GM23338 (cell line): Measurements from ENCODE around the gene MT1B. TPM values are rescaled to one million over a fixed set of nuclear protein-coding genes. Genes with fewer than 3 reads are reported as not detected.
A peak's percentile ranks its signal among the peaks of the same experiment; 100 is the strongest.

Experiments used
- ATAC-seq: fragments of 200-7000 bp; cut with Tn5 transposase; 3 replicates; pipeline ENCODE4 v1.9.1; 2020
- DNase-seq: peaks from one replicate; pipeline ENCODE4 v3.0.0-alpha.2; 2015; ENCODE audit warnings: low spot score
- H2AFZ ChIP-seq: fragments of 200-600 bp; sonication (generic); 2 replicates; pipeline ENCODE4 v1.8.0; 2016; ENCODE audit warnings: antibody characterized with exemption, mild to moderate bottlenecking, moderate library complexity
- H3F3A ChIP-seq: fragments of 200-600 bp; sonication (generic); replicated peaks from 2 replicates; pipeline ENCODE4 v1.8.0; 2017; ENCODE audit warnings: antibody characterized with exemption, mixed run types, low read depth
- H3K27ac ChIP-seq: fragments of 200-600 bp; sonication (generic); 2 replicates; pipeline ENCODE4 v1.6.1; 2016; ENCODE audit warnings: low read depth
- H3K27me3 ChIP-seq: fragments of 200-600 bp; sonication (generic); 2 replicates; pipeline ENCODE4 v1.8.0; 2016; ENCODE audit warnings: mild to moderate bottlenecking, mixed run types, moderate library complexity; ENCODE audit not compliant: insufficient read depth
- H3K36me3 ChIP-seq: fragments of 200-600 bp; sonication (generic); 2 replicates; pipeline ENCODE4 v1.8.0; 2016; ENCODE audit warnings: mild to moderate bottlenecking; ENCODE audit not compliant: insufficient read depth
- H3K4me1 ChIP-seq: fragments of 200-600 bp; sonication (generic); 2 replicates; pipeline ENCODE4 v1.8.0; 2016; ENCODE audit warnings: mild to moderate bottlenecking, moderate library complexity; ENCODE audit not compliant: insufficient read depth
- H3K4me2 ChIP-seq: fragments of 200-600 bp; sonication (generic); 2 replicates; pipeline ENCODE4 v1.7.1; 2017; ENCODE audit warnings: mixed run types
- H3K4me3 ChIP-seq: fragments of 200-600 bp; sonication (generic); 2 replicates; pipeline ENCODE4 v1.6.1; 2016; ENCODE audit warnings: mixed run types
- H3K79me2 ChIP-seq: fragments of 200-600 bp; sonication (generic); replicated peaks from 2 replicates; pipeline ENCODE4 v1.8.0; 2017; ENCODE audit warnings: mild to moderate bottlenecking; ENCODE audit not compliant: insufficient read depth
- H3K9me2 ChIP-seq: fragments of 200-600 bp; sonication (generic); 2 replicates; pipeline ENCODE4 v1.8.0; 2017; ENCODE audit not compliant: insufficient read depth
- H4K20me1 ChIP-seq: fragments of 200-600 bp; sonication (generic); replicated peaks from 2 replicates; pipeline ENCODE4 v1.8.0; 2017; ENCODE audit warnings: mild to moderate bottlenecking; ENCODE audit not compliant: insufficient read depth
- H3K27ac Mint-ChIP-seq: 2 replicates; pipeline ENCODE4 v1.8.0; 2020; ENCODE audit warnings: inconsistent platforms, mild to moderate bottlenecking, moderate library complexity, mixed read lengths
- H3K27me3 Mint-ChIP-seq: 3 replicates; pipeline ENCODE4 v1.8.0; 2022; ENCODE audit warnings: low read depth, mild to moderate bottlenecking, moderate library complexity, mixed read lengths, inconsistent platforms; ENCODE audit not compliant: insufficient read depth, poor library complexity
- H3K36me3 Mint-ChIP-seq: 3 replicates; pipeline ENCODE4 v1.8.0; 2021; ENCODE audit warnings: low read depth, mild to moderate bottlenecking, inconsistent platforms, moderate library complexity, mixed read lengths
- H3K4me1 Mint-ChIP-seq: 3 replicates; pipeline ENCODE4 v1.8.0; 2020; ENCODE audit warnings: mild to moderate bottlenecking, inconsistent platforms, mixed read lengths
- H3K4me3 Mint-ChIP-seq: 3 replicates; pipeline ENCODE4 v1.8.0; 2021; ENCODE audit warnings: moderate library complexity, mild to moderate bottlenecking, inconsistent platforms, mixed read lengths
- H3K9me3 Mint-ChIP-seq: 3 replicates; pipeline ENCODE4 v1.8.0; 2020; ENCODE audit warnings: moderate library complexity, mild to moderate bottlenecking, inconsistent platforms, mixed read lengths
- CREB1 ChIP-seq: fragments of 250-450 bp; sonication (Bioruptor Pico); IDR thresholded peaks from 2 replicates; pipeline ENCODE4 v1.5.0; 2020; ENCODE audit warnings: low read depth, mild to moderate bottlenecking, moderate library complexity
- ETS1 ChIP-seq: IDR thresholded peaks from 2 replicates; pipeline ENCODE4 v1.6.1; 2016; ENCODE audit warnings: antibody characterized with exemption
- EZH2 ChIP-seq: fragments of 200-600 bp; sonication (generic); IDR thresholded peaks from one replicate; pipeline ENCODE4 v1.8.0; 2017; ENCODE audit warnings: antibody characterized with exemption, mild to moderate bottlenecking, low read depth; ENCODE audit not compliant: unreplicated experiment
- EZH2phosphoT487 ChIP-seq: fragments of 200-600 bp; sonication (generic); IDR thresholded peaks from one replicate; pipeline ENCODE4 v1.8.1; 2018; ENCODE audit warnings: antibody characterized with exemption; ENCODE audit not compliant: unreplicated experiment
- JUNB ChIP-seq: IDR thresholded peaks from one replicate; pipeline ENCODE4 v1.6.1; 2016; ENCODE audit warnings: antibody characterized with exemption; ENCODE audit not compliant: unreplicated experiment
- POLR2AphosphoS5 ChIP-seq: IDR thresholded peaks from 2 replicates; pipeline ENCODE4 v1.6.1; 2016; ENCODE audit warnings: antibody characterized with exemption, low read depth
- STAT1 ChIP-seq: IDR thresholded peaks from one replicate; pipeline ENCODE4 v1.6.1; 2016; ENCODE audit warnings: antibody characterized with exemption; ENCODE audit not compliant: unreplicated experiment
- ZNF114 ChIP-seq: fragments of 250-450 bp; sonication (Bioruptor Pico); IDR thresholded peaks from 2 replicates; pipeline ENCODE4 v1.5.0; 2020; ENCODE audit warnings: mild to moderate bottlenecking, moderate library complexity
- ZNF331 ChIP-seq: fragments of 250-450 bp; sonication (Bioruptor Pico); IDR thresholded peaks from 2 replicates; pipeline ENCODE4 v1.5.0; 2020; ENCODE audit warnings: low read depth, mild to moderate bottlenecking, moderate library complexity
- polyA plus RNA-seq: library from polyadenylated mRNA; unstranded; fragments of >200 nt; fragmentation: Nextera tagmentation; extraction: Ambion mirVana; gene quantifications from 2 replicates; pipeline ENCODE4 v1.2.1, GENCODE V29; 2016
- total RNA-seq: library from RNA; depleted of rRNA; stranded (reverse); fragments of >200 nt; shearing (Covaris generic); gene quantifications from 2 replicates; pipeline ENCODE4 v1.2.3, GENCODE V29; 2014
- TF ChIP-seq, protein P1 (sequence below): IDR thresholded peaks from one replicate; pipeline ENCODE4 v1.6.1; 2018; ENCODE audit warnings: antibody characterized with exemption; ENCODE audit not compliant: unreplicated experiment

The MT1B gene
- total and polyA plus RNA-seq, 2 experiments from 2014 or later: not detected

GRCh38 chr16:56669005-56669839, 17.5 kb downstream of the MT1B start, which contains the start of gene MT1H:
MT1H (plus strand) TSS chr16:56669814; CDS start chr16:56669885, 71 bp downstream.
- Histone ChIP-seq H3K27me3 (peaks cover 96% of the 10 kb centered on the region), H4K20me1 (no peaks in the 10 kb centered on the region), H3K79me2 (no peaks in the 10 kb centered on the region; the same call in 1 of the 2 replicates), H3K9me2 (no peaks in the 10 kb centered on the region), H3K27ac (no peak within 1 kb of the TSS), H3K4me1 (peaks cover 47% of the 10 kb centered on the region), H3K4me2 (peak within 1 kb of the TSS; percentile 91), H3K36me3 (no peaks in the 10 kb centered on the region), H3F3A (peaks cover 12% of the 10 kb centered on the region), H3K4me3 (peak within 1 kb of the TSS; percentile 62), H2AFZ (peak within 1 kb of the TSS; percentile 91)
- Mint-ChIP-seq H3K27ac (no peak within 1 kb of the TSS), H3K4me3 (peak within 1 kb of the TSS; percentile 83), H3K36me3 (peaks cover 36% of the 10 kb centered on the region), H3K4me1 (peaks cover 35% of the 10 kb centered on the region), H3K9me3 (peaks cover 3% of the 10 kb centered on the region; the same call in 1 of the 3 replicates), H3K27me3 (peaks cover 93% of the 10 kb centered on the region)
- peak; percentile 64 for ATAC-seq
- DNase-seq: peak; percentile 51
- TF ChIP-seq EZH2phosphoT487: peak; percentile 41
- peak; percentile 91 for TF ChIP-seq EZH2
- TF ChIP-seq ZNF114 (CRISPR knock-in tag): no peak

- peaks cover 14% of the 10 kb centered on the region for H3F3A ChIP-seq
- ATAC-seq (peak; percentile 5), DNase-seq (peak; percentile 35)
- Mint-ChIP-seq H3K36me3 (peaks cover 36% of the 10 kb centered on the region), H3K27ac (no peak overlapping the region), H3K9me3 (peaks cover 3% of the 10 kb centered on the region; the same call in 1 of the 3 replicates), H3K4me1 (peaks cover 42% of the 10 kb centered on the region), H3K4me3 (peak overlapping the region; percentile 83), H3K27me3 (peaks cover 88% of the 10 kb centered on the region)
- H3K27ac ChIP-seq: no peak overlapping the region
- H3K27me3 ChIP-seq: peaks cover 88% of the 10 kb centered on the region
- peak overlapping the region; percentile 62 for H3K4me3 ChIP-seq
- no peaks in the 10 kb centered on the region for H3K36me3 ChIP-seq
- H3K79me2 ChIP-seq: no peaks in the 10 kb centered on the region; the same call in 1 of the 2 replicates
- no peaks in the 10 kb centered on the region for H3K9me2 ChIP-seq
- H3K4me2 ChIP-seq: peak overlapping the region; percentile 91
- H2AFZ ChIP-seq: peak overlapping the region; percentile 90
- H3K4me1 ChIP-seq: peaks cover 53% of the 10 kb centered on the region
- H4K20me1 ChIP-seq: no peaks in the 10 kb centered on the region
- TF ChIP-seq POLR2AphosphoS5 (peak; percentile 33), ZNF331 (CRISPR knock-in tag) (no peak), ETS1 (no peak), JUNB (no peak), STAT1 (no peak), EZH2phosphoT487 (no peak), CREB1 (CRISPR knock-in tag) (no peak)
- TF ChIP-seq, protein P1, sequence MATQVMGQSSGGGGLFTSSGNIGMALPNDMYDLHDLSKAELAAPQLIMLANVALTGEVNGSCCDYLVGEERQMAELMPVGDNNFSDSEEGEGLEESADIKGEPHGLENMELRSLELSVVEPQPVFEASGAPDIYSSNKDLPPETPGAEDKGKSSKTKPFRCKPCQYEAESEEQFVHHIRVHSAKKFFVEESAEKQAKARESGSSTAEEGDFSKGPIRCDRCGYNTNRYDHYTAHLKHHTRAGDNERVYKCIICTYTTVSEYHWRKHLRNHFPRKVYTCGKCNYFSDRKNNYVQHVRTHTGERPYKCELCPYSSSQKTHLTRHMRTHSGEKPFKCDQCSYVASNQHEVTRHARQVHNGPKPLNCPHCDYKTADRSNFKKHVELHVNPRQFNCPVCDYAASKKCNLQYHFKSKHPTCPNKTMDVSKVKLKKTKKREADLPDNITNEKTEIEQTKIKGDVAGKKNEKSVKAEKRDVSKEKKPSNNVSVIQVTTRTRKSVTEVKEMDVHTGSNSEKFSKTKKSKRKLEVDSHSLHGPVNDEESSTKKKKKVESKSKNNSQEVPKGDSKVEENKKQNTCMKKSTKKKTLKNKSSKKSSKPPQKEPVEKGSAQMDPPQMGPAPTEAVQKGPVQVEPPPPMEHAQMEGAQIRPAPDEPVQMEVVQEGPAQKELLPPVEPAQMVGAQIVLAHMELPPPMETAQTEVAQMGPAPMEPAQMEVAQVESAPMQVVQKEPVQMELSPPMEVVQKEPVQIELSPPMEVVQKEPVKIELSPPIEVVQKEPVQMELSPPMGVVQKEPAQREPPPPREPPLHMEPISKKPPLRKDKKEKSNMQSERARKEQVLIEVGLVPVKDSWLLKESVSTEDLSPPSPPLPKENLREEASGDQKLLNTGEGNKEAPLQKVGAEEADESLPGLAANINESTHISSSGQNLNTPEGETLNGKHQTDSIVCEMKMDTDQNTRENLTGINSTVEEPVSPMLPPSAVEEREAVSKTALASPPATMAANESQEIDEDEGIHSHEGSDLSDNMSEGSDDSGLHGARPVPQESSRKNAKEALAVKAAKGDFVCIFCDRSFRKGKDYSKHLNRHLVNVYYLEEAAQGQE: no peak
These were observed 18.3 kb downstream of the MT1B start for GRCh38 chr16:56669840-56670619.
